Uterus (tissue), 4 donors: ENCODE measurements around the gene TMC7. TPM values are rescaled to one million over a fixed set of nuclear protein-coding genes. Genes with fewer than 3 reads are reported as not detected.

Experiments used
- DNase-seq, 2 donors: peaks; one replicate each; pipeline ENCODE4 v3.0.0-alpha.2; 2019 to 2020
- H3K27ac ChIP-seq, 2 donors: fragments of 200-600 bp; sonication (generic); 1 replicate in 1 of 2; 2 replicates in 1 of 2; pipeline ENCODE4 v1.5.1; 2016 to 2018
- H3K27me3 ChIP-seq, 2 donors: fragments of 200-600 bp; sonication (generic); one replicate each; pipeline ENCODE4 v1.5.1; 2018 to 2019; ENCODE audit warnings: control low read depth in 1 of 2
- H3K36me3 ChIP-seq, 2 donors: fragments of 200-600 bp; sonication (generic); one replicate each; pipeline ENCODE4 v1.5.1; 2019; ENCODE audit warnings: control low read depth in 1 of 2
- H3K4me1 ChIP-seq, 2 donors: fragments of 200-600 bp; sonication (generic); one replicate each; pipeline ENCODE4 v1.5.1; 2018 to 2019; ENCODE audit warnings: control low read depth in 1 of 2
- H3K4me3 ChIP-seq, 2 donors: fragments of 200-600 bp; sonication (generic); 1 replicate in 1 of 2; 2 replicates in 1 of 2; pipeline ENCODE4 v1.5.1; 2018 to 2019; ENCODE audit warnings: mild to moderate bottlenecking in 1 of 2
- H3K9me3 ChIP-seq, 2 donors: fragments of 200-600 bp; sonication (generic); one replicate each; pipeline ENCODE4 v1.5.1; 2019; ENCODE audit warnings: control low read depth in 1 of 2
- CTCF ChIP-seq, 4 experiments: fragments of 200-600 bp in 2 of 4; fragments of 450-650 bp in 2 of 4; sonication (generic) in 2 of 4; IDR thresholded peaks; one replicate each; pipeline ENCODE4 v1.5.1; 2016 to 2019; ENCODE audit warnings: antibody characterized with exemption in 4 of 4, mild to moderate bottlenecking in 2 of 4, moderate library complexity in 1 of 4
- POLR2A ChIP-seq, 2 donors: fragments of 450-650 bp; IDR thresholded peaks; one replicate each; pipeline ENCODE4 v1.6.1; 2016; ENCODE audit warnings: antibody characterized with exemption in 2 of 2, mild to moderate bottlenecking in 1 of 2, moderate library complexity in 1 of 2
- intact Hi-C: fragments of 100-400 bp; cut with DNase I; formaldehyde crosslinking; loops from one replicate; pipeline ENCODE4 v1.15.1; 2023; ENCODE audit warnings: low total_unique reads
- total RNA-seq, 4 donors: library from RNA; depleted of rRNA in 3 of 4; stranded (reverse); fragments of >200 nt in 3 of 4; gene quantifications; one replicate each; pipeline versions ENCODE4 v1.1.0 to v1.2.4, GENCODE V29; 2014 to 2023
- donor health status: DM: yes; HTN: yes; CAD: no.

Gene TMC7
- total RNA-seq, 4 donors from 2014 or later: 1.7 to 1.8 TPM; not detected in 2

- Histone ChIP-seq H3K27ac (no peak overlapping the region), H3K4me3 (no peak overlapping the region), H3K36me3 (no peaks in the 10 kb centered on the region), H3K4me1 (no peaks in the 10 kb centered on the region), H3K27me3 (no peaks in the 10 kb centered on the region), H3K9me3 (no peaks in the 10 kb centered on the region)
- DNase-seq: no peak
- TF ChIP-seq POLR2A (IDR thresholded peaks at IDR 0.05) (no peak), CTCF (IDR thresholded peaks at IDR 0.05) (no peak)
- intact Hi-C loops: no loop called here
These were observed 107.2 kb downstream of the TMC7 start for GRCh38 chr16:19090916-19091315.

GRCh38 chr16:19092653-19093410, 109.1 kb downstream of the TMC7 start:
- DNase-seq: no peak
- H3K4me3 ChIP-seq: no peak overlapping the region
- no peaks in the 10 kb centered on the region for H3K9me3 ChIP-seq
- H3K27me3 ChIP-seq: no peaks in the 10 kb centered on the region
- H3K4me1 ChIP-seq: no peaks in the 10 kb centered on the region
- H3K36me3 ChIP-seq: no peaks in the 10 kb centered on the region
- TF ChIP-seq CTCF (IDR thresholded peaks at IDR 0.05) (no peak), POLR2A (IDR thresholded peaks at IDR 0.05) (no peak)
- intact Hi-C loops: no loop called here
- H3K27ac ChIP-seq: no peak overlapping the region

GRCh38 chr16:19093631-19094541, 110.2 kb downstream of the TMC7 start:
- H3K4me1 ChIP-seq: no peaks in the 10 kb centered on the region
- H3K4me3 ChIP-seq: no peak overlapping the region
- no peak for DNase-seq
- intact Hi-C loops: no loop called here
- TF ChIP-seq POLR2A (IDR thresholded peaks at IDR 0.05) (no peak), CTCF (IDR thresholded peaks at IDR 0.05) (no peak)
- H3K27ac ChIP-seq: no peak overlapping the region
- no peaks in the 10 kb centered on the region for H3K27me3 ChIP-seq
- H3K9me3 ChIP-seq: no peaks in the 10 kb centered on the region
- no peaks in the 10 kb centered on the region for H3K36me3 ChIP-seq

- DNase-seq: no peak
- intact Hi-C loops: no loop called here
- Histone ChIP-seq H3K27ac (no peak overlapping the region), H3K27me3 (no peaks in the 10 kb centered on the region), H3K4me3 (no peak overlapping the region), H3K9me3 (no peaks in the 10 kb centered on the region), H3K4me1 (no peaks in the 10 kb centered on the region), H3K36me3 (no peaks in the 10 kb centered on the region)
- TF ChIP-seq CTCF (IDR thresholded peaks at IDR 0.05) (peak in 1 of 4 experiments; percentile 4), POLR2A (IDR thresholded peaks at IDR 0.05) (no peak)
These were observed 111.0 kb downstream of the TMC7 start for GRCh38 chr16:19094542-19095365.
